ENCODE results near the gene MRPL53. TPM values are rescaled to one million over a fixed set of nuclear protein-coding genes. Genes with fewer than 3 reads are reported as not detected.

Gene MRPL53
- total and polyA plus RNA-seq, 2 of the 13 experiments (the other 11 are each of a cell fraction or from before 2014, with no cell fraction given), result 34.3 to 51.9 TPM

- TF ChIP-seq FOXO1 (CRISPR knock-in tag; IDR thresholded peaks at IDR 0.05) (no peak), HES4 (CRISPR knock-in tag; IDR thresholded peaks at IDR 0.05; ENCODE audit: borderline replicate concordance) (0 out of 2 replicates have a peak, but pooled peaks have one; percentile 13), EP300 (IDR thresholded peaks at IDR 0.05; ENCODE audit: low read depth in 2 of 2, low read length in 2 of 2) (peak in 1 of 2 experiments; percentile 23; a peak in 1 of 4 replicates), EP300 (CRISPR knock-in tag; IDR thresholded peaks at IDR 0.05; ENCODE audit: borderline replicate concordance) (no peak), GABPB1 (CRISPR knock-in tag; IDR thresholded peaks at IDR 0.05) (no peak), TCF7L2 (IDR thresholded peaks at IDR 0.05; ENCODE audit: low read depth, low read length) (no peak), TARDBP (CRISPR knock-in tag; IDR thresholded peaks at IDR 0.05) (peak; percentile 31; the same call in 1 of the 2 replicates), ZNF616 (CRISPR knock-in tag; IDR thresholded peaks at IDR 0.05; ENCODE audit: low read depth) (0 out of 2 replicates have a peak, but pooled peaks have one; percentile 10), ZNF572 (CRISPR knock-in tag; IDR thresholded peaks at IDR 0.05) (no peak), PREB (CRISPR knock-in tag; IDR thresholded peaks at IDR 0.05) (no peak), RELA (CRISPR knock-in tag; IDR thresholded peaks at IDR 0.05) (no peak), GZF1 (CRISPR knock-in tag; IDR thresholded peaks at IDR 0.05) (no peak), ZNF224 (CRISPR knock-in tag; IDR thresholded peaks at IDR 0.05) (no peak), ZMYM4 (CRISPR knock-in tag; IDR thresholded peaks at IDR 0.05) (0 out of 2 replicates have a peak, but pooled peaks have one; percentile 29), ZC3H4 (CRISPR knock-in tag; IDR thresholded peaks at IDR 0.05; ENCODE audit: borderline replicate concordance) (0 out of 2 replicates have a peak, but pooled peaks have one; percentile 27), CSRNP1 (CRISPR knock-in tag; IDR thresholded peaks at IDR 0.05) (peak; percentile 58; the same call in 1 of the 2 replicates), POLR2AphosphoS5 (IDR thresholded peaks at IDR 0.05; ENCODE audit: low read depth, low read length) (peak; percentile 59; the same call in 1 of the 2 replicates), HNF4A (CRISPR knock-in tag; IDR thresholded peaks at IDR 0.05) (peak; percentile 24; the same call in 1 of the 2 replicates), HDAC1 (CRISPR knock-in tag; IDR thresholded peaks at IDR 0.05) (no peak), ZSCAN30 (CRISPR knock-in tag; IDR thresholded peaks at IDR 0.05) (no peak), ZBTB46 (CRISPR knock-in tag; IDR thresholded peaks at IDR 0.05; ENCODE audit: borderline replicate concordance) (0 out of 2 replicates have a peak, but pooled peaks have one; percentile 5)
Measured at GRCh38 chr2:74501335-74502071, 29.0 kb upstream of the MRPL53 start (continued).

Measured in HepG2 (cell line).